GM12875 (cell line): ENCODE measurements around the gene RAD51D.
"Not testable (repeated sequence)": the region's sequence is repeated elsewhere in the genome, so short reads cannot be mapped to it uniquely, and the experiment has no call there.

Experiments
- H3K4me3 ChIP-seq: one replicate; pipeline ENCODE4 v1.5.1; 2011; ENCODE audit warnings: low read depth, low read length, control low read depth
- TF ChIP-seq, protein P1 (sequence below): IDR thresholded peaks from 2 replicates; pipeline ENCODE4 v1.5.1; 2011; ENCODE audit warnings: low read depth, mild to moderate bottlenecking, control low read depth, inconsistent platforms, low read length, moderate library complexity, borderline replicate concordance; ENCODE audit not compliant: insufficient read depth

The RAD51D gene

DNA sequence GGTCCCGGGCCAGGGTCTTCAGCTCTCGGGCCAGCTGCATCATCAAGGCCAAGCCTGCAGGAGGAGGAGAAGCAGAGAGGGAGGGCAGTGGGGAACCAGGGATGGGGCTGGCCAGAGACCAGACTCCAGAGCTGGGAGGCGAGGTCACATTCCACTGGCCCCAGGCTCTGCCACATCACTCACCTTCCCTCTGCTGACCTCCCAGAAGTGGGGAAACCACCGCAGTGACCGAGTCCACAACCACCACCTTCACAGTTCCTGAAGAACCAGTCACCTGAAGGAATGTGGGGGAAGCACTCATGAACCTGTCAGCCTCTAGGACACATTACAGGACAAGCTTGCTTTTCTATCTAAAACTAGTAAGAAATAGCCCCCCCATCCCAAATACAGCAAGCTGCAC is 16.4 kb downstream of the RAD51D start:
- H3K4me3 ChIP-seq, result no peak overlapping the region
- TF ChIP-seq, protein P1, sequence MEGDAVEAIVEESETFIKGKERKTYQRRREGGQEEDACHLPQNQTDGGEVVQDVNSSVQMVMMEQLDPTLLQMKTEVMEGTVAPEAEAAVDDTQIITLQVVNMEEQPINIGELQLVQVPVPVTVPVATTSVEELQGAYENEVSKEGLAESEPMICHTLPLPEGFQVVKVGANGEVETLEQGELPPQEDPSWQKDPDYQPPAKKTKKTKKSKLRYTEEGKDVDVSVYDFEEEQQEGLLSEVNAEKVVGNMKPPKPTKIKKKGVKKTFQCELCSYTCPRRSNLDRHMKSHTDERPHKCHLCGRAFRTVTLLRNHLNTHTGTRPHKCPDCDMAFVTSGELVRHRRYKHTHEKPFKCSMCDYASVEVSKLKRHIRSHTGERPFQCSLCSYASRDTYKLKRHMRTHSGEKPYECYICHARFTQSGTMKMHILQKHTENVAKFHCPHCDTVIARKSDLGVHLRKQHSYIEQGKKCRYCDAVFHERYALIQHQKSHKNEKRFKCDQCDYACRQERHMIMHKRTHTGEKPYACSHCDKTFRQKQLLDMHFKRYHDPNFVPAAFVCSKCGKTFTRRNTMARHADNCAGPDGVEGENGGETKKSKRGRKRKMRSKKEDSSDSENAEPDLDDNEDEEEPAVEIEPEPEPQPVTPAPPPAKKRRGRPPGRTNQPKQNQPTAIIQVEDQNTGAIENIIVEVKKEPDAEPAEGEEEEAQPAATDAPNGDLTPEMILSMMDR, result no peak

DNA sequence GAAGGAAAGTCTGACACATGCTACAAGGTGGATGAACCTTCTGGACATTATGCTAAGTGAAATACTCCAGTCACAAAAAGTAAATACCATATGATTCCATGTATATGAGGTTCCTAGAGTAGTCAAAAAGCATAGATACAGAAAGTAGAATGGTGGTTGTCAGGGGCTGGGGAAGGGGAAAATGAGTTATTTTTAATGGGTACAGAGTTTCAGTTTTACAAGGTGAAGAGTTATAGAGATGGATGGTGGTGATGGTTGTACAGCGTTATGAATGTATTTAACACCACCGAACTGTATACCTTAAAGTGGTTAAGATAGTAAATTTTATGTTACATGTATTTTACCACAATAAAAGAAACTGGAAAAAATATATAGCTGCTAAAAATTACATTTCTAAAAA is 17.9 kb downstream of the RAD51D start:
- no peak overlapping the region for H3K4me3 ChIP-seq
- TF ChIP-seq, protein P1, result no peak

DNA sequence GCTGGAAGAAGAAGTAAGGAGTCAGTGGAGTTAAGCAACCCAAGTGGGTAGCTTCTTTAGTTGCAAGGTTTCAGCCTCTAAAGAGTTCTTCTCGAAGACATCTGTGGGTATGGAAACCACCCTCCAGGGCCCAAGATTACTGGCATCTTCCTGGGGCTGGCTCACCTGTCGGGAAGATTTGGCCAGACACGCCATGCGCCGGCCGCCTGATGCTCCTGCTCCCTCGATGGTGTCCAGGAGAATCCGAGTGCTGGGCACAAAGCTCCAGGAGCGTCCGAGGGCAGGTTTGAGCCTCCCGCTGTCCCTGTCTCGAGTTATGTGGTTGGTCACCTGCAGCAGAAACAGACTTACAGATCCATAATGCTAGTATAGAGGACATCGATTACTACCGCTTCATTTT is 18.6 kb downstream of the RAD51D start:
- TF ChIP-seq, protein P1, result no peak
- H3K4me3 ChIP-seq, result no peak overlapping the region

DNA sequence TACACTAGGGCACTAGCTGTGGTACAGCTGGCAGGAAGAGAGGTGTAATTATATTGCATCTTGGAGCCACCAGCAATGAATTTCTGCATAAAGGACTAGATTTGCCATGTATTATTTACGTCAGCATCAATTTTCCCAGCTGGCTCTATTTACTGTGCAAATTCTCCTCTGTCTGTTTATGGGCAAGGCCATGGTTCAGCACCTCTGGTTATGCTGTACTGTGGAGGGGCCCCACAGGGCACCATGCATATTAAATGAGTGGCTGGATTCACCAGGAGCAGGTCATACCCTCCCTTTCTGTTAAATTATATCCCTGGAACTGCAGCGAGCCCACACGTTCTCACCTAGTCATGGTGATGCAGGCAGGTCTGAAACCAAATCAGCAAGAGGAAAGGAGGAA is 19.8 kb downstream of the RAD51D start:
- no peak overlapping the region for H3K4me3 ChIP-seq
- TF ChIP-seq, protein P1, result no peak

DNA sequence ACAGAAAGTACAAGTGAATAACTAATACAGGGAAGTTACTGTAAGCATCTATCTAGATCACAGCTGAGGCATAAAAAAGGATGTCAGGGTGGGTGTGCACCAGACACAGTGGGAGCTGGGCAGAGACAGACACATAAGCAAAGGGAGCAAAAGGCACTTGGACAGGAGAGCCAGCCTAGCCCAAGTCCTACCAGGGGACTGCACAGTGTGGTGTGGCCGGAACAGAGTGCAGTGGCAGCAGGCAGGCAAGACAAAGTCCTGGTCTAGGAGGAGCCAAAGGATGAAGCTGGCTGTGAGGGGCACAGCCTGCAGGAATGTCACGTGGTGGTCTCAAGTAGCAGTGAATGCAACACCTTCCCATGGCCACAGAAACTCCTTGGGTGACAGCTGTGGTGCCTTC is 21.9 kb downstream of the RAD51D start:
- H3K4me3 ChIP-seq, result no peak overlapping the region
- TF ChIP-seq, protein P1, result no peak

DNA sequence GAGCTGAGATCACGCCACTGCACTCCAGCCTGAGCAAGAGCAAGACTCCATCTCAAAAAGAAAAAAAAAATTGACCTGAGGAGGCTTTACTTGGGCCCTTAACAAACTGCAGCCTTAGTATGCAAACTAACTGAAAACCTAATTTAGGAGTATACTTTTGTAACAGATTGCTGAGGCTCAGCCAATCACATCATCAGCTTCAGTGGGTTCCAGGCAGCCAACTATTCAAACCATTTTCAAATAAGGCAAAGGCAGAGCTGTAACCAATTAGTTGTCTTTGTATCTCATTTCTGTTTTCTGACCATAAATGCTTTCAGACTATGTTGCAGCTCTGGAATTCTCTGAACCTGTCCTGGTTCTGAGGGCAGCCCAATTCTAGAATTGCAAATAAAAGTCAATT is 23.9 kb downstream of the RAD51D start:
- TF ChIP-seq, protein P1, result no peak
- no peak overlapping the region for H3K4me3 ChIP-seq

DNA sequence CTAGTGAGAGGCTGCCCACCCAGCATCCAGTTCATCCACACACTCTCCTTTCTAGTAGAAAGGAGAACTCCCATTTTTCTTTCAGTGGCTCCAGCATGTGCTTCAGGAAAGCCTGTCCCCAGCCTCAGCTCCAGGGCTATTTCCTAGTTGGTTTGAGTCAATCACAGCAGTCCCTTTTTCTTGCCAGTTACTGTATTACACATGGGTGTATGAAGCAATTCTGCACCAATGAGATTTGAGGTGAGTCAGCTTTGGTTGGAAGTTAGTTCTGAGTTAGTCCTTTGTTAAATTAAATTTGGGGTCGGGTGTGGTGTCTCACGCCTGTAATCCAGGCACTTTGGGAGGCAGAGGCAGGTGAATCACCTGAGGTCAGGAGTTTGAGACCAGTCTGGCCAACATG is 24.8 kb downstream of the RAD51D start:
- H3K4me3 ChIP-seq, result no peak overlapping the region
- TF ChIP-seq, protein P1, result no peak

DNA sequence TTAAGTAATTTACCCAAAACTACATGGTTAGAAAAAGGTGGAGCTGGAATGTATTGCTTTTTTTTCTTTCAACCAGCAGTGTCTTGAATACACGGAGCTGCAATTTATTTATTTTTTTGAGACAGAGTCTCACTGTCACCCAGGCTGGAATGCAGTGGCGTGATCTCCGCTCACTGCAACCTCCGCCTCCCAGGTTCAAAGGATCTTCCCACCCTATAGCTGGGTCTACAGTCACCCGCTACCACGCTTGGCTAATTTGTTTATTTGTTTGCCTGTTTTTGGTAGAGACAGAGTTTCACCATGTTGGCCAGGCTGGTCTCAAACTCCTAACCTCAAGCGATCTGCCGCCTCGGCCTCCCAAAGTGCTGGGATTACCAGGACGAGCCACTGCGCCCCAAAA is 29.0 kb downstream of the RAD51D start:
- H3K4me3 ChIP-seq, result not testable (repeated sequence)
